K562 (cell line): ENCODE measurements around the gene GAB2. TPM values are rescaled to one million over a fixed set of nuclear protein-coding genes. Genes with fewer than 3 reads are reported as not detected.

Experiments used
- HMBOX1 ChIP-seq: sonication (generic); IDR thresholded peaks from 2 replicates; pipeline ENCODE4 v1.6.1; 2016
- HMG20B ChIP-seq: fragments of 250-450 bp; sonication (Bioruptor Pico); IDR thresholded peaks from 2 replicates; pipeline ENCODE4 v1.5.0; 2021; ENCODE audit warnings: mild to moderate bottlenecking
- KDM4B ChIP-seq, 2 experiments: fragments of 450-650 bp in 1 of 2; sonication (generic) in 1 of 2; IDR thresholded peaks; 2 replicates each; pipeline ENCODE4 v1.6.1; 2016 to 2017; ENCODE audit warnings: borderline replicate concordance in 2 of 2, antibody characterized with exemption in 1 of 2, low read depth in 1 of 2, mild to moderate bottlenecking in 1 of 2
- MAFG ChIP-seq: fragments of 450-650 bp; conservative IDR thresholded peaks from 2 replicates; pipeline ENCODE4 v1.6.1; 2016; ENCODE audit warnings: missing genetic modification characterization, missing compliant biosample characterization
- MTA3 ChIP-seq: fragments of 450-650 bp; formaldehyde crosslinking; IDR thresholded peaks from 2 replicates; pipeline ENCODE4 v1.6.1; 2017; ENCODE audit warnings: mild to moderate bottlenecking, borderline replicate concordance
- NCOA6 ChIP-seq: fragments of 450-650 bp; IDR thresholded peaks from 2 replicates; pipeline ENCODE4 v1.6.1; 2017; ENCODE audit warnings: mild to moderate bottlenecking
- POLR2AphosphoS2 ChIP-seq: IDR thresholded peaks from 2 replicates; pipeline ENCODE4 v1.6.1; 2012; ENCODE audit warnings: low read length, improper control_type of control experiment
- POU5F1 ChIP-seq: fragments of 150-350 bp; IDR thresholded peaks from 2 replicates; pipeline ENCODE4 v1.6.1; 2014; ENCODE audit warnings: borderline replicate concordance, low read length, low read depth, mild to moderate bottlenecking; ENCODE audit not compliant: partially characterized antibody
- RBM15 ChIP-seq: fragments of 200-400 bp; formaldehyde crosslinking; IDR thresholded peaks from 2 replicates; pipeline ENCODE4 v1.6.1; 2018; ENCODE audit warnings: mild to moderate bottlenecking, low read length, moderate library complexity; ENCODE audit not compliant: insufficient read depth
- SMARCA4 ChIP-seq: fragments of 450-650 bp; IDR thresholded peaks from 2 replicates; pipeline ENCODE4 v1.6.1; 2016
- SMC3 ChIP-seq: conservative IDR thresholded peaks from 2 replicates; pipeline ENCODE4 v1.6.1; 2011; ENCODE audit warnings: low read depth, low read length, improper control_type of control experiment; ENCODE audit not compliant: insufficient read depth
- TCF3 ChIP-seq: sonication (generic); formaldehyde crosslinking; IDR thresholded peaks from 2 replicates; pipeline ENCODE4 v1.4.0; 2020; ENCODE audit warnings: mild to moderate bottlenecking, missing genetic modification reagents
- TEAD4 ChIP-seq, 2 experiments: sonication (generic) in 1 of 2; formaldehyde crosslinking in 1 of 2; IDR thresholded peaks; 2 replicates each; pipeline versions ENCODE4 v1.6.1 to v1.8.0; 2012 to 2022; ENCODE audit warnings: borderline replicate concordance in 1 of 2, inconsistent platforms in 1 of 2, low read length in 1 of 2, mild to moderate bottlenecking in 1 of 2, missing genetic modification reagents in 1 of 2
- TRIM28 ChIP-seq: fragments of 450-650 bp; IDR thresholded peaks from 2 replicates; pipeline ENCODE4 v1.6.1; 2017
- ZBTB43 ChIP-seq: sonication (generic); formaldehyde crosslinking; IDR thresholded peaks from 2 replicates; pipeline ENCODE4 v1.8.0; 2023; ENCODE audit warnings: mild to moderate bottlenecking, missing genetic modification reagents
- ZC3H8 ChIP-seq: fragments of 450-650 bp; IDR thresholded peaks from 2 replicates; pipeline ENCODE4 v1.6.1; 2017
- ZMIZ1 ChIP-seq, 2 experiments: fragments of 150-350 bp in 1 of 2; IDR thresholded peaks; 2 replicates each; pipeline ENCODE4 v1.6.1; 2012 to 2016; ENCODE audit warnings: low read depth in 2 of 2, low read length in 2 of 2, mild to moderate bottlenecking in 1 of 2, moderate library complexity in 1 of 2
- ZNF551 ChIP-seq: fragments of 250-450 bp; sonication (Bioruptor Pico); IDR thresholded peaks from 2 replicates; pipeline ENCODE4 v1.5.0; 2021; ENCODE audit warnings: mild to moderate bottlenecking, moderate library complexity
- ZNF655 ChIP-seq: fragments of 250-450 bp; sonication (Bioruptor Pico); IDR thresholded peaks from 2 replicates; pipeline ENCODE4 v1.5.0; 2021
- polyA plus RNA-seq, 8 experiments: library from polyadenylated mRNA; depleted of rRNA in 4 of 8; stranded (reverse) in 5 of 8; unstranded in 3 of 8; fragments of >200 nt; fragmentation: Nextera tagmentation in 2 of 8; fragmentation: Illumina TruSeq in 1 of 8; extraction: Ambion mirVana in 2 of 8; extraction: Trizol in 1 of 8; gene quantifications; 2 replicates each; pipeline versions ENCODE4 v1.2.1 to v1.2.3, GENCODE V29; 2011 to 2014; ENCODE audit warnings: inconsistent platforms in 1 of 8, missing spikeins in 1 of 8
- total RNA-seq, 7 experiments: library from RNA; depleted of rRNA in 6 of 7; stranded (reverse); fragments of >200 nt in 6 of 7; fragmentation: Illumina TruSeq in 2 of 7; extraction: Trizol in 2 of 7; gene quantifications; 2 replicates each; pipeline versions ENCODE4 v1.2.1 to v1.2.3, GENCODE V29; 2011 to 2021; ENCODE audit warnings: low replicate concordance in 1 of 7

Gene GAB2
- total and polyA plus RNA-seq, 9 of the 15 experiments (the other 6 are each of a cell fraction or from before 2014, with no cell fraction given) = 2.3 to 35.2 (median 16.1) TPM

- TF ChIP-seq ZNF655 (no peak), NCOA6 (no peak), ZC3H8 (no peak), TEAD4 (IDR thresholded peaks at IDR 0.05; ENCODE audit: low read length) (peak; percentile 57), TEAD4 (CRISPR knock-in tag; IDR thresholded peaks at IDR 0.05; ENCODE audit: borderline replicate concordance) (no peak), ZMIZ1 (IDR thresholded peaks at IDR 0.05; ENCODE audit: low read depth in 2 of 2, low read length in 2 of 2) (peak in 1 of 2 experiments; percentile 62; a peak in 1 of 4 replicates), SMC3 (no peak), POLR2AphosphoS2 (no peak), ZBTB43 (CRISPR knock-in tag) (no peak), TRIM28 (no peak; the same call in 1 of the 2 replicates), RBM15 (no peak), HMG20B (CRISPR knock-in tag) (no peak), HMBOX1 (peak; percentile 56; the same call in 1 of the 2 replicates), POU5F1 (no peak), SMARCA4 (peak; percentile 73; the same call in 1 of the 2 replicates), MTA3 (0 out of 2 replicates have a peak, but pooled peaks have one; percentile 15), TCF3 (peak; percentile 83), KDM4B (IDR thresholded peaks at IDR 0.05; ENCODE audit: borderline replicate concordance in 2 of 2, low read depth in 1 of 2) (no peak), MAFG (tag) (no peak), ZNF551 (CRISPR knock-in tag) (no peak)
These were observed 39.8 kb downstream of the GAB2 start (continued) for GRCh38 chr11:78377625-78378418.
